ENCODE data around the gene SOX6. TPM values are rescaled to one million over a fixed set of nuclear protein-coding genes. Genes with fewer than 3 reads are reported as not detected.

The SOX6 gene
- total RNA-seq, 1 donor from 2014 or later, result 1.4 TPM

GRCh38 chr11:16385099-16385498 lies 28.8 kb upstream of the SOX6 start:
- no peak for DNase-seq

GRCh38 chr11:16382638-16383380 lies 26.5 kb upstream of the SOX6 start:
- Mint-ChIP-seq H3K27ac (ENCODE audit: unreplicated experiment) (no peak overlapping the region), H3K27me3 (ENCODE audit: unreplicated experiment) (no peaks in the 10 kb centered on the region), H3K36me3 (ENCODE audit: unreplicated experiment) (no peaks in the 10 kb centered on the region), H3K4me1 (ENCODE audit: low read depth, unreplicated experiment) (no peaks in the 10 kb centered on the region), H3K4me3 (ENCODE audit: unreplicated experiment) (no peak overlapping the region), H3K9me3 (ENCODE audit: unreplicated experiment) (no peaks in the 10 kb centered on the region)
- TF ChIP-seq CTCF (IDR thresholded peaks at IDR 0.05; ENCODE audit: partially characterized antibody, unreplicated experiment), result no peak
- DNase-seq, result no peak

More at GRCh38 chr11:16385099-16385498, 28.8 kb upstream of the SOX6 start:
- TF ChIP-seq CTCF (IDR thresholded peaks at IDR 0.05; ENCODE audit: partially characterized antibody, unreplicated experiment), result no peak
- Mint-ChIP-seq H3K4me3 (ENCODE audit: unreplicated experiment) (no peak overlapping the region), H3K4me1 (ENCODE audit: low read depth, unreplicated experiment) (no peaks in the 10 kb centered on the region), H3K9me3 (ENCODE audit: unreplicated experiment) (no peaks in the 10 kb centered on the region), H3K27ac (ENCODE audit: unreplicated experiment) (no peak overlapping the region), H3K27me3 (ENCODE audit: unreplicated experiment) (no peaks in the 10 kb centered on the region), H3K36me3 (ENCODE audit: unreplicated experiment) (no peaks in the 10 kb centered on the region)

GRCh38 chr11:16382186-16382585 lies 25.8 kb upstream of the SOX6 start:
- H3K9me3 Mint-ChIP-seq (ENCODE audit: unreplicated experiment), result no peaks in the 10 kb centered on the region
- no peaks in the 10 kb centered on the region for H3K36me3 Mint-ChIP-seq (ENCODE audit: unreplicated experiment)
- H3K4me1 Mint-ChIP-seq (ENCODE audit: low read depth, unreplicated experiment), result no peaks in the 10 kb centered on the region
- TF ChIP-seq CTCF (IDR thresholded peaks at IDR 0.05; ENCODE audit: partially characterized antibody, unreplicated experiment), result no peak
- H3K27ac Mint-ChIP-seq (ENCODE audit: unreplicated experiment), result no peak overlapping the region
- DNase-seq, result no peak
- H3K4me3 Mint-ChIP-seq (ENCODE audit: unreplicated experiment), result no peak overlapping the region
- H3K27me3 Mint-ChIP-seq (ENCODE audit: unreplicated experiment), result no peaks in the 10 kb centered on the region

GRCh38 chr11:16380941-16381568 lies 24.7 kb upstream of the SOX6 start:
- no peak for DNase-seq
- Mint-ChIP-seq H3K27me3 (ENCODE audit: unreplicated experiment) (no peaks in the 10 kb centered on the region), H3K36me3 (ENCODE audit: unreplicated experiment) (no peaks in the 10 kb centered on the region), H3K27ac (ENCODE audit: unreplicated experiment) (no peak overlapping the region), H3K4me1 (ENCODE audit: low read depth, unreplicated experiment) (no peaks in the 10 kb centered on the region), H3K9me3 (ENCODE audit: unreplicated experiment) (no peaks in the 10 kb centered on the region), H3K4me3 (ENCODE audit: unreplicated experiment) (no peak overlapping the region)
- TF ChIP-seq CTCF (IDR thresholded peaks at IDR 0.05; ENCODE audit: partially characterized antibody, unreplicated experiment), result no peak

- Mint-ChIP-seq H3K4me1 (ENCODE audit: low read depth, unreplicated experiment) (no peaks in the 10 kb centered on the region), H3K27me3 (ENCODE audit: unreplicated experiment) (no peaks in the 10 kb centered on the region), H3K4me3 (ENCODE audit: unreplicated experiment) (no peak overlapping the region), H3K9me3 (ENCODE audit: unreplicated experiment) (no peaks in the 10 kb centered on the region), H3K27ac (ENCODE audit: unreplicated experiment) (no peak overlapping the region), H3K36me3 (ENCODE audit: unreplicated experiment) (no peaks in the 10 kb centered on the region)
- no peak for DNase-seq
- TF ChIP-seq CTCF (IDR thresholded peaks at IDR 0.05; ENCODE audit: partially characterized antibody, unreplicated experiment), result no peak
These were observed 22.6 kb upstream of the SOX6 start for GRCh38 chr11:16378906-16379305.
